MM.1S (cell line): ENCODE data around the gene BTN3A1.

Experiments
- CTCF ChIP-seq: fragments of 300-600 bp; sonication (generic); IDR thresholded peaks from 2 replicates; pipeline ENCODE4 v1.5.1; 2016; ENCODE audit warnings: antibody characterized with exemption, low read length, mixed read lengths
- EZH2 ChIP-seq: fragments of 300-600 bp; sonication (generic); optimal IDR thresholded peaks from 2 replicates; pipeline ENCODE3; 2017; ENCODE audit warnings: low read depth, mild to moderate bottlenecking, antibody characterized with exemption, low read length, mixed read lengths
- EZH2phosphoT487 ChIP-seq: fragments of 300-600 bp; sonication (generic); IDR thresholded peaks from 2 replicates; pipeline ENCODE4 v1.6.1; 2018; ENCODE audit warnings: antibody characterized with exemption, low read length

DNA sequence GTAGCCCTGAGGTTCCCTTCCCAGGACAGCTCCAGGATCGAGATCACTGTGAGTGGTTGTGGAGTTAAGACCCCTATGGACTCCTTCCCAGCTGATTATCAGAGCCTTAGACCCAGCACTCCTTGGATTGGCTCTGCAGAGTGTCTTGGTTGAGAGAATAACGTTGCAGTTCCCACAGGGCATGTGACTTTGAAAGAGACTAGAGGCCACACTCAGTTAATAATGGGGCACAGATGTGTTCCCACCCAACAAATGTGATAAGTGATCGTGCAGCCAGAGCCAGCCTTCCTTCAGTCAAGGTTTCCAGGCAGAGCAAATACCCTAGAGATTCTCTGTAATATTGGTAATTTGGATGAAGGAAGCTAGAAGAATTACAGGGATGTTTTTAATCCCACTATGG, 24.4 kb upstream of the BTN3A1 start:
- no peak for TF ChIP-seq CTCF
- no peak for TF ChIP-seq EZH2
- no peak for TF ChIP-seq EZH2phosphoT487
